SIG-M5 treated with dmso at 0.1 percent for 504 hours (cell line): ENCODE results near the gene JAK3.
A peak's percentile ranks its signal among the peaks of the same experiment; 100 is the strongest.

ENCODE experiments used
- DNase-seq: peaks from one replicate; lab custom pipeline; 2025; ENCODE audit not compliant: unreplicated experiment; lab: John Stamatoyannopoulos, UW

The JAK3 gene

DNA sequence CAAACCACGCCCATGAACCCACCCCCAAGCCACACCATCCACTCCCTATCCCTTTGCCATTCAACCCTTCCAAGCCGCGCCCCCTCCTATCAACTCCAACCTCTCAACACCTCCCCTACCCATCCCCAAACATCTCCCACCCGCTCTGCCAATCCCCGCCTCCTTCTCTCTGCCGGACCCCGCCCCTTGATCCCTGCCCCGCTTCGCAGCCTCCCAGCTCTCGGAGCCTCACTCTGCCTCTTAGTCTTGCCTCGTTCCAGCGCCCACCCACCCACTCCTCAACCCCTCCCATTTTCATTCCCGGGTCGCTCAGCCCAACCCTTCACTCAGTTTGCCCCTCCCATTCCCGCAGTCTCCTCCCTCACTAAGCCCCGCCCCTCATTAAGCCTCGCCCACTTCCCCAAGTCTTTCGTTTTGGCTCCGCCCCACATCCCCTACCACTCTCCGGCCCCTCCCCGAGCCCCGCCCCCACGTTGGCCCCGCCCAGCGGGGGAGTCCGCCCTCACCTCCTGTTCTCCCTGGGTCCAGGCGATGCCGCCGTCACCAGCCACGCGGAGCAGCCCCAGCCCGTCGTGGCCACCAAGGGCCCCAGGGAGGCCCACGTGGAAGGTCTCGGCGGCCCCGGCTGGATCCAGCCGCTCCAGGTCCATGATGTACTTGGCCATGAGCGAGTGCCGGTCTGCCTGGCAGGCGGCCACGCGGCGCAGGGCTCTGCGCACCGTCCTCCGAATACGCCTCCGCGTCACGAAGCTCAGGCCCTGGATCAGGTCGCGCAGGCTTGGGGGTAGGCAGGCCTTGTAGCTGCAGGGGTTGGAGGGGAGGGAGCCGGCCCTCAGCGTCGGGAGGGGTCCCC is 5.7 kb downstream of the JAK3 start:
- DNase-seq: no peak

DNA sequence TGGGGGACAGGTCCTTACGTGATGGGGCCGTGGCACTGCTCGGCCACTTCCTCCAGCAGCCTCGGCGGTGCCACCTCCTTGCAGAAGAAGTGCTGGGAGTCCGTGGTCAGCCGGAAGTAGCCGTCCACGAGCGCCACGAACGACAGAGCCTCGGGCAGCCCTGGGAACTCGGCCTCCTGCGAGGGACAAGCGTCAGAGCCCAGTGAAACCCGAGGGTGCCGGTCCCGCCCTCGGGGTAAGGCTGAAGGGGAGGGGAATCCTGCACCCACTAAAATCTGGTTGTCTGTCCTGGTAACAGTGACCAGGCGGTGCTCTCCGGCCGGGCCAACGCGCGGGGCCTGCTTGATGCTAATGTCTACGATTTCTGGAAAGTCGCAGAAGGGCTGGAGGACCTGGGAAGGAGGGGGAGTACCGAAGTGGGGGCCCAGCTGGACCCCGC is 6.4 kb downstream of the JAK3 start:
- no peak for DNase-seq

DNA sequence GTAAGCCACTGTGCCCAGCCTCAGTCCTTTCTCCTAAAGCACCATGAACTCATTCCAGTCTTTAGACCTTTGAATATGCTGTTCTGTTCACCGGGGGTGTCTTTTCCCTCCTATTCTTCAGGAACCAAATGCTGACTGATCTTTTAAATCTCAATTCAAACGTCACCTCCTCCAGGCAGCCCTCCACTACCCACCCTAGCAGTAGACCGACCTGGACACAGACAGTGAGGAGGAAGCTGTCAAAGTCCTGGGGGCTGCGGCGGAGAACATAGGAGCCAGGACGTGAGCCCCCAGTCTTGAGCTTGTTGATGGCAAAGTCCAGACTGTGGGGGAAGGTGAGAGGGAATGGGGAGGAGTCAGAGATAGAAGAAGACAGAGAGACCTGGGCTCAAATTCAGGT is 7.8 kb downstream of the JAK3 start:
- no peak for DNase-seq

DNA sequence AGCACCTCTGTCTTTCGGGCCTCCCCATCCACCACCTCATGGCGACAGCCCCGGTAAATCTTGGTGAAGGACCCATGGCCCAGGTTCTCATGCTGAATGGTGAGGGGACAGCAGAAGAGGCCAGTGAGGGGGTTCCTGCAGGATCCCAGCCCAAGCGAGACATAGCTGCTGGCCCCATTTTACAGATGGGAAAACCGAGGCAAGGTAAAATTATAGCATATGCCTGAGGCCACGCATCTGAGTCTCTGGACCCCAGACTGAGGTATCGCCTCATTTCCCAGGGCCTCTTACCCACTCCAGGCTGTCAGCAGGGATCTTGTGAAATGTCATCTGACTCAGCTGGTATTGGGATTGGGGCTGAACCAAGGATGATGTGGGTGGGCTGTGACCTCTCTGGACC is 9.8 kb downstream of the JAK3 start:
- no peak for DNase-seq

DNA sequence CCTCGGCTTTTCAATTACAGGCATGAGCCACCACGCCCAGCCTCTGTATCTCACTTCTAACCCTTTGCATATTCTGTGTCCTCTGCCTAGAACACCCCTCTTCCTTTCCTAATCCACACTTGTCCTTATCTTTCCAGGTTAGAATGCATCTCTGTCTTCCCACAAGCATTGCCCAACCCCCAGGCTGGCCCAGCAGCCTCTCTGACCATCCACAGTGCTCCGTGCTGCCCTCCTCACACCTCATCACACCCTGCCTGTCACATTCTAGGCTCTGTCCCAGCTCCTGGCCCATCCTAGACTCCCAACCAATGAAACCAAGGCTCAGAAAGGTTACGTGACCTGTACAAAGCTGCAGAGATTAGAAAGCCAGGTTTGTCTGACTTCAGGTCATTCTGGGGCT is 11.3 kb downstream of the JAK3 start:
- DNase-seq: no peak

GRCh38 chr19:17835182-17836006 is 12.4 kb downstream of the JAK3 start:
- no peak for DNase-seq

DNA sequence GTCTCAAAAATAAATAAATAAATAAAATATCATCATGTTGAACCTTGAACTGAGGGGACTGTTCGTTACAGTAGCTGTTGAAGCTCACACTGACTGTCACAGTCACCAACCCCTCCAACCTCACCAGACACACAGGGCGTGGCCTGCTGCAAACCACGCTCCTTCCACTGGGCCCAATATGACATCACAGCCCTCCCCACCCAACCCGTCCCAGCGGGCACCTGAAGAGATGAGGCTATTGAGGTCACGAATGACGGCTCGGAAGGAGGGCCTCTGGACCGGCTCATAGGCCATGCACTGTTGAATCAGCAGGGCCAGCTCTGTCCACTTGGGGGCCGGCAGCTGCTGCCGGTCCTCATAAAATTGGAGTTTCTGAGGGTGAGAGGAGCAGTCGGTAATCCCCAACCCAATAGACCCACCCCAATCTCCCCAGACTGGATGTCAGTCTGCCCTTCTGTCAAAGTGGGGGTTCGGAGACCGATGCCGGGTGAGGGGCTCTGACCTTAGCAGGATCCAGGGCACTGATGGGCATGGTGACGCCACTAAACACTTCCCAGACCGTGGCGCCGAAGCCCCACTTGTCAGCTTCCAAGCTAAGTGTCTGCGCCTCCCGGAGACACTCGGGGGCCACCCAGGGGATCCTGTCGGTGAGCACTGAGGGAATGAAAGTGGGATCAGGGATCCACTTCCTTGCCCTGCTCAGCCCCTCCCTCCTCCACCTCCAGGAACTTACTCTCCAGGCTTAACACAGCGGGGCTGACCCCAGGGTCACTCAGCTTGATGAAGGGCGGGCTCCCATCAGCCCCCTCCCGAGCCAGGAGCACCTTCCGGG is 13.2 kb downstream of the JAK3 start:
- no peak for DNase-seq

DNA sequence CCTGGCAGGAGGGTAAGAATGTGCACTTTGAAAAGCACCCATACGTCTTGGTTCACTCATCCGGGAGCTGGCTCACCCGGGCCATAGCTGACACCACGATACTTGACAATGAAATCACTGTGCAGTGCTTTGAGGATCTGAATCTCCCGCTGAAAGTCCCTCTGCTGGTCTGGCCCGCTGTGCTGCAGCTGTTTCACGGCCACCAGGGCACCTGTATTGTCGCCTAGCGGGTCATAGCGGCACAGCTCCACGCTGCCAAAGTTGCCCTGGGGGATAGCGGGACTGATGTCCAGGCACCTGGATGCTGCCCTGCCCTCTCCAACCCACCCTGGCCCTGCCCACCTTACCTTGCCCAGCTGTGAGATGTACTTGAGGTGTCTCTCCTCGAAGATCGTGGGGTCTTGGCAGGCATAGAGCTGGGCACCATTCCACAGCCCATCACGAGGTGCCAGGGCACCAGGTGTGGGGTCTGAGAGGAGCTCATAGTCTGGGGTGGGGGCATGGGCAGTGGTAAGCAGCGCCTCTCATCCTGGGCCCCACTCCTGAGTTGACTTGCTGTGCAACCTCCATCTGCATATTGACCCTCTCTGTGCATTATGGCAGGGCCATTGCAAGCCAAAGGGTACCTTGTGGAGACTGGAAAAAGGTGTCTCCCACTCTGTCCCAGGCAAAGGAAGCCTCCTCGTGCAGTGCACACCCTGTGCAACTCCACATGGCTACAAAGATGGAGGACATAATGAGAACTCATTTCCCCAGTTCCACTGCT is 15.2 kb downstream of the JAK3 start:
- no peak for DNase-seq

DNA sequence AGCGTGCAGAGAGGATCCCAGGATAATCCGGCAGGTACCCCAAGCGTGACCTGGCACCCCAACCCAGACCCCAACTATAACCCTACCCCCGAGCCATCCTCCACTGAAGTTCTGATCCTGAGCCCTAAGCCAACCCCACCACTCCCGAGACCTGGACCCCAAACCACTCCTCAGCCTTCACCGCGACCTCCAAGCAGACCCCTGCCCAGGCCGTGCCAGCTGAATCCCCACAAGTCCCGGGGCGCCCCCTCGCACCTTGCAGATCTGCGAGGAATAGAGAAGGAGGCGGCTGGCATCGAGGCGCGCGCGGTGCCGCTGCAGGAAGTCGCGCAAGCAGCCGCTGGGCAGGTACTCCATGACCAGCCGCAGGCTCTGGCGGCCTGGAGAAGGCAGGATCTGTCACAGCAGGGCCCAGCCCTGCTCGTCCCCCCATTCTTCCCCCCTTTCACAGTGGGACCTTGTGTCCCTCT is 16.3 kb downstream of the JAK3 start:
- no peak for DNase-seq

DNA sequence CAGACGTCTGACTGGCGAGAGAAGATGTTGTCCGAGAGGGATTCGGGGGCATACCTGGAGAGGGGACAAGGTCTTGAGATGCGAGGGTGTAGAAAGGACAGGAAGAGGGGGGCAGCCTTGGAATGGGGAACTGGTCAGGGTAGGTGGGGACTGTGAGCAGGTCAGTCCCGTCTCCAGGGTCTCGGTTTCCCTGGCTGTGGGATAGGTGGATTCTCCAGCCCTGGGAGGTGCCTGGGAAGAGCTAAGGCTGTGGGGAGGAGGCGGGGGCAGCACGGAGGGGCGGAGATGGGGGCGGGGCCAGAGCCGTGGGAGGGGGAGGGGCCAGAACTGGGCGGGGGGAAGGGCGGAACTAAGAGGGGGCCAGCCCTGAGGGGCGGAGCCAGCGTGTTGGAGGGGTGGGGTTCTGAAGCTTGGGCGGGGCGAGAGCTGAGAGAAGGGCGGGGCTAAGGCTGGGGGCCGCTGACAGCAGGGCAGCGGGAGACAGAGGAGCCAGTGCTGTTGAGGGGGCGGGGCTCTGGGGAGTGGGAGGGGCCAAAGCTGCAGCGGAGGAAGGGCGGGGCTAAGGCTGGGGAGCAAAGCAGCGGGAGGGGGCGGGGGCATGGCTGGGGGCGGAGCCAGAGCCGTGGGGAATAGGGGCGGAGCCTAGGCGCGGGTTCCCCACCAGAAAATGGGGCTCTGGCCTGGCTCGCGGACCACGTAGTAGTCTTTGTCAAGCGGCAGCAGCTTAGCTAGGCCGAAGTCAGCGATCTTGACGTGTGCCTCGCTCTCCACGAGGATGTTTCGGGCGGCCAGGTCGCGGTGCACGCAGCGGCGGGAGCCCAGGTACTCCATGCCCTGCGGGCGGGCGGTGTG is 17.0 kb downstream of the JAK3 start:
- DNase-seq: peak; percentile 4

GRCh38 chr19:17829855-17830566 is 17.8 kb downstream of the JAK3 start:
- no peak for DNase-seq

GRCh38 chr19:17826508-17827056 is 21.2 kb downstream of the JAK3 start:
- no peak for DNase-seq

DNA sequence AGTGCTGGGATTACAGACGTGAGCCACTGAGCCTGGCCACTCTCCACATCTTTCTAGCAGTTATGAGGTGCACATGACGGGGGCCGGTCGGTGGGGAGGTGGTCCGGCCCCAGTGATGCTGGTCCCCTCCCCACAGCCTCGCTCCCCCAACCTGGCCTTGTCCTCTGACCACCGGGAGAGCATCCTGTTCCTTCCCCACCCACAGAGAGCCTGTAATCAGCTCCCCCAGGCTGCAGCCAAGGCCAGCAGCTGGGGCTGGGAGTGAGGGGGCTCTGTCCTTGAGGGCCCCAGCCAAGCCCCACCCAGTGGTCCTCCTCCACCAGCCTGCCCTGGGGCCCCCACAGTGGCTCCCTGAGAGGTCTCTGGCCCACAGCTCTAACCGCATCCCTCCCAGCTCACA is 23.4 kb downstream of the JAK3 start:
- no peak for DNase-seq

DNA sequence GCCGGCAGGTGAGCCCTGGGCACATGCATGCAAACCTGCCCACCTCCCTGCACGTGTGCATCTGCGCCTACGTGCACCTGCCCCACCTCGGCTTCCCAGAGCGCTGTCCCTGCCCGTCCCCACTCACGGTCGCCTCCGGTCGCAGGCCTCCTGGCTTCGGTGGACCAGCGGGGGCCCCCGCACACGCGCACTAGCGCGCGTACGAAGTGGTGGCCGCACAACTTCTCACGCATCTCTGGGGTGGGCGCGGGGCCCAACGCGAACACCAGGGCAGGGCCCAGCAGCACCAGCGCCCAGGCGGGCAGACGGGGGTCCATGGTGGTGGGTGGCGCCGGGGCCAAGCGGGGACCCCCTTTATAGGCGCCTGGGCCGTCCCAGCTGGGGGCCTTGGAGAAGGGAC is 26.6 kb downstream of the JAK3 start, which contains the start of gene INSL3:
Gene INSL3, minus strand, starts transcription at position 330 of the 400 bp plus-strand sequence. Its CDS starts 13 bp downstream, at position 317.
- DNase-seq: no peak

- no peak for DNase-seq
These were observed 30.0 kb downstream of the JAK3 start for GRCh38 chr19:17817668-17818363.

DNA sequence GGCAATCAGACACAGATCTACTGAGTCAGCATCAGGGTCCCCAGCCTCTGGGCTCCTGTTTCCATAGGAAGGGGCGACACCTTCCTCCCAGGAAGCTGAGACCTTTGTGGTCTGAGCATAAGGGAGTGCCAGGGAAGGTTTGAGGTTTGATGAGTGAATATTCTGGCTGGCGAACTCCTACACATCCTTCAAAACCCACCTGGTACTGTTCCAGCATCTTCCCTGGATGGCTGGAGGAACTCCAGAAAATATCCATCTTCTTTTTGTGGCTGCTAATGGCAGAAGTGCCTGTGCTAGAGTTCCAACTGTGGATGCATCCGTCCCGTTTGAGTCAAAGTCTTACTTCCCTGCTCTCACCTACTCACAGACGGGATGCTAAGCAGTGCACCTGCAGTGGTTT is 35.7 kb downstream of the JAK3 start:
- no peak for DNase-seq

DNA sequence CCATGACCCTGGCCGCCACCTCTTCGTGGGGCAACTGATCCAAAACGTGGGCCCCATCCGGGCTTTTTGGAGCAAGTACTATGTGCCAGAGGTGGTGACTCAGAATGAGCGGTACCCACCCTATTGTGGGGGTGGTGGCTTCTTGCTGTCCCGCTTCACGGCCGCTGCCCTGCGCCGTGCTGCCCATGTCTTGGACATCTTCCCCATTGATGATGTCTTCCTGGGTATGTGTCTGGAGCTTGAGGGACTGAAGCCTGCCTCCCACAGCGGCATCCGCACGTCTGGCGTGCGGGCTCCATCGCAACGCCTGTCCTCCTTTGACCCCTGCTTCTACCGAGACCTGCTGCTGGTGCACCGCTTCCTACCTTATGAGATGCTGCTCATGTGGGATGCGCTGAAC is 36.1 kb downstream of the JAK3 start:
- DNase-seq: no peak

GRCh38 chr19:17811103-17811502 is 36.7 kb downstream of the JAK3 start:
- DNase-seq: no peak
